Spleen (tissue), 11 donors: Measurements from ENCODE around the gene NAB1. TPM values are rescaled to one million over a fixed set of nuclear protein-coding genes. Genes with fewer than 3 reads are reported as not detected.
"Not testable (repeated sequence)": the region's sequence is repeated elsewhere in the genome, so short reads cannot be mapped to it uniquely, and the experiment has no call there.

Experiments
- DNase-seq: peaks from one replicate; pipeline ENCODE4 v3.0.0-alpha.2; 2020
- H3K27ac ChIP-seq, 8 donors: fragments of 200-600 bp; sonication (generic) in 7 of 8; 1 replicate in 4 of 8; 2 replicates in 4 of 8; pipeline versions ENCODE4 v1.5.0 to v1.8.0; 2016 to 2021; ENCODE audit warnings: inconsistent platforms in 4 of 8, mild to moderate bottlenecking in 4 of 8, moderate library complexity in 1 of 8
- H3K27me3 ChIP-seq, 7 donors: fragments of 200-600 bp; sonication (generic) in 6 of 7; replicated peaks in 1 of 7; 1 replicate in 4 of 7; 2 replicates in 3 of 7; pipeline versions ENCODE4 v1.5.0 to v1.8.0; 2016 to 2021; ENCODE audit warnings: inconsistent platforms in 3 of 7, mild to moderate bottlenecking in 1 of 7
- H3K36me3 ChIP-seq, 6 donors: fragments of 200-600 bp; sonication (generic) in 5 of 6; 1 replicate in 4 of 6; 2 replicates in 2 of 6; pipeline versions ENCODE4 v1.5.0 to v1.8.0; 2016 to 2021; ENCODE audit warnings: inconsistent platforms in 2 of 6
- H3K4me1 ChIP-seq, 6 donors: fragments of 200-600 bp; sonication (generic) in 5 of 6; 1 replicate in 3 of 6; 2 replicates in 3 of 6; pipeline versions ENCODE4 v1.5.0 to v1.8.0; 2016 to 2021; ENCODE audit warnings: inconsistent platforms in 3 of 6
- H3K4me3 ChIP-seq, 8 donors: fragments of 200-600 bp; sonication (generic) in 7 of 8; 1 replicate in 4 of 8; 2 replicates in 4 of 8; pipeline versions ENCODE4 v1.5.0 to v1.8.0; 2016 to 2021; ENCODE audit warnings: inconsistent platforms in 4 of 8, mild to moderate bottlenecking in 4 of 8, moderate library complexity in 2 of 8
- H3K9me3 ChIP-seq, 8 donors: fragments of 200-600 bp; sonication (generic) in 7 of 8; 1 replicate in 4 of 8; 2 replicates in 4 of 8; pipeline versions ENCODE4 v1.5.0 to v1.8.0; 2016 to 2021; ENCODE audit warnings: inconsistent platforms in 4 of 8
- CTCF ChIP-seq, 11 experiments: fragments of 200-600 bp in 7 of 11; fragments of 450-650 bp in 4 of 11; sonication (generic) in 4 of 11; IDR thresholded peaks in 8 of 11; conservative IDR thresholded peaks in 3 of 11; 1 replicate in 7 of 11; 2 replicates in 4 of 11; pipeline versions ENCODE4 v1.4.0 to v1.8.0; 2016 to 2021; ENCODE audit warnings: antibody characterized with exemption in 11 of 11, inconsistent platforms in 4 of 11, mild to moderate bottlenecking in 1 of 11
- POLR2A ChIP-seq, 3 donors: fragments of 450-650 bp; IDR thresholded peaks; one replicate each; pipeline ENCODE4 v1.5.1; 2017; ENCODE audit warnings: antibody characterized with exemption in 3 of 3, mild to moderate bottlenecking in 1 of 3
- POLR2AphosphoS5 ChIP-seq, 3 donors: sonication (generic); formaldehyde crosslinking; IDR thresholded peaks; one replicate each; pipeline ENCODE4 v1.5.1; 2017; ENCODE audit warnings: antibody characterized with exemption in 3 of 3
- WGBS, 5 donors: extraction: QIAGEN DNeasy Blood & Tissue Kit in 3 of 5; methylation state at CpG; one replicate each; pipeline versions ENCODE4 v1.1.5 to v1.1.7; 2013 to 2018; 5-methylcytosine and 5-hydroxymethylcytosine counted together
- intact Hi-C: fragments of 100-400 bp; cut with DNase I; formaldehyde crosslinking; loops from one replicate; pipeline ENCODE4 v1.15.0; 2023; ENCODE audit warnings: low total_unique reads
- polyA plus RNA-seq, 3 donors: library from polyadenylated mRNA; stranded (reverse); fragments of 200-250 nt; gene quantifications; one replicate each; pipeline ENCODE4 v1.2.1, GENCODE V29; 2013
- total RNA-seq, 7 donors: library from RNA; depleted of rRNA in 3 of 7; stranded (reverse); fragments of >200 nt in 3 of 7; fragmentation: NEBNext Ultra II Directional in 4 of 7; extraction: Animal tissue kit (Norgen Biotek cat#: 25700) in 4 of 7; gene quantifications; one replicate each; pipeline versions ENCODE4 v1.1.0 to v1.2.1, GENCODE V29; 2016 to 2021
- donor health status: healthy with polysubstance abuse.
- donor health status: DM: no; HTN: no; CAD: no; lungs with moderate emphysema.
- donor health status: DM: no; HTN: no; CAD: no.
- donor health status: Bipolar disorder and iron deficiency.
- donor health status: healthy.
- donor health status: DM: no; HTN: no; CAD: no.
- donor health status: DM: yes; HTN: yes; CAD: no.

Gene NAB1
- total and polyA plus RNA-seq, 10 donors, result 8.8 to 44.7 (median 27.9) TPM

GRCh38 chr2:190603374-190603773 is 45.5 kb upstream of the NAB1 start:
- H3K4me1 ChIP-seq, result peaks cover 0 to 6% (median 0%) of the 10 kb centered on the region in 6 donors
- TF ChIP-seq POLR2A (IDR thresholded peaks at IDR 0.05) (no peak), CTCF (IDR thresholded peaks at IDR 0.05 in 8 of 11, conservative IDR thresholded peaks at IDR 0.05 in 3 of 11) (no peak), POLR2AphosphoS5 (IDR thresholded peaks at IDR 0.05) (no peak)
- no peak overlapping the region for H3K4me3 ChIP-seq
- H3K27me3 ChIP-seq, result no peaks in the 10 kb centered on the region
- DNase-seq, result no peak
- WGBS, 5 donors, result 64 to 80% (median 70%) methylated on average over 5 of the region's 5 CpGs
- no peaks in the 10 kb centered on the region for H3K9me3 ChIP-seq
- intact Hi-C loops, result no loop called here
- no peaks in the 10 kb centered on the region for H3K36me3 ChIP-seq
- H3K27ac ChIP-seq, result no peak overlapping the region

DNA sequence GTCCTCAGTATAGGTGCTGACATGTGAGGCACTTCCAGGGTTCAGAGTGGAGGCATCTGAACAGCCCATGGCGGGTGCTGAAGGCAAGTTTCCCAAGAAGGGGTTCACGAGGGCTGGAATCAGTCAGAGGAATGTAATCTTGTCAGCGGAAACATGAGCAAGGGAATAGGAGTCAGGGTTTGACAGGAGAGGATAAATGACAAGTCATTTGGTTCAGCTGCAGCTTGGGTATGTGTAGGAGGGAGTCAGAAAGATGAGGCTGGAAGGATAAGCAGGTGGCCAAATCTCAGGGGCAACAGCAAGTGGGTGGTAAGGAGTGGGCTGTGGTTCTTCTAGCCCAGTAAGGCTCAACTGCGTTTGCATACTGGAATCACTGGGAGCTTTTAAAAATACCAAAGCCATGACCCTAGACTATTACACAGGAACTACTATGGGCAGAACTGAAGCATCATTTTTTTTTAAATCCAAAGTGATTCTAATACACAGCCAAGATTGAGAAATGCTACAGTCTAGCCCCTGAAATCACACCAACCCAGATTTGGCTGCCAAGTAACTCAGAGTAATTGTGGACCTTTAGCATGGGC is 41.8 kb upstream of the NAB1 start:
- Histone ChIP-seq H3K27me3 (no peaks in the 10 kb centered on the region), H3K9me3 (peaks cover 0 to 3% (median 0%) of the 10 kb centered on the region in 8 donors), H3K4me1 (peaks cover 0 to 5% (median 0%) of the 10 kb centered on the region in 6 donors), H3K27ac (no peak overlapping the region), H3K36me3 (no peaks in the 10 kb centered on the region), H3K4me3 (no peak overlapping the region)
- no peak for TF ChIP-seq POLR2A (IDR thresholded peaks at IDR 0.05)
- TF ChIP-seq CTCF (IDR thresholded peaks at IDR 0.05 in 8 of 11, conservative IDR thresholded peaks at IDR 0.05 in 3 of 11), result no peak
- TF ChIP-seq POLR2AphosphoS5 (IDR thresholded peaks at IDR 0.05), result no peak
- 55 to 82% (median 72%) methylated on average over 4 of the region's 4 CpGs for WGBS, 5 donors
- intact Hi-C loops, result no loop called here
- no peak for DNase-seq

GRCh38 chr2:190607657-190608357 is 41.1 kb upstream of the NAB1 start:
- intact Hi-C loops, result no loop called here
- 78 to 86% (median 82%) methylated on average over 11 of the region's 11 CpGs for WGBS, 5 donors
- Histone ChIP-seq H3K9me3 (peaks cover 0 to 3% (median 0%) of the 10 kb centered on the region in 8 donors), H3K4me1 (peaks cover 0 to 5% (median 0%) of the 10 kb centered on the region in 6 donors), H3K4me3 (no peak overlapping the region), H3K27ac (no peak overlapping the region), H3K27me3 (no peaks in the 10 kb centered on the region), H3K36me3 (no peaks in the 10 kb centered on the region)
- no peak for TF ChIP-seq POLR2AphosphoS5 (IDR thresholded peaks at IDR 0.05)
- no peak for TF ChIP-seq CTCF (IDR thresholded peaks at IDR 0.05 in 8 of 11, conservative IDR thresholded peaks at IDR 0.05 in 3 of 11)
- no peak for TF ChIP-seq POLR2A (IDR thresholded peaks at IDR 0.05)
- DNase-seq, result no peak

DNA sequence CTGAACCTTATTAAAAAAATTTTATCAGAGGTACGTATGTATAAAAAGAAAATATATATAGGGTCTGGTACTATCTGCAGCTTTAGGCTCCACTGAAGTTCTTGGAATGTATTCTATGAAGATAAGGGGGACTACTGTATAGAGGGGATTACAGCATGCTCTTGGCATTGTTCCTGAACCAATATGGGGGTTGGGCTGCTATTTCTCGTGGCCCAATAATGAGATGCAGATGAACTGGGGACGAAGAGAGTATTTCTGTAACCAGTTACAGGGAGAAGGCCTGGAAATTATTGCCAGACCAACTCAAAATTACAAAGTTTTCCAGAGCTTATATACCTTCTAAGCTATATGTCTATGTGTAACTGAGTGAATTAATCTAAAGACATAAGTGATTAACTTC is 40.0 kb upstream of the NAB1 start:
- 88 to 97% (median 92%) methylated on average over 3 of the region's 3 CpGs for WGBS, 5 donors

GRCh38 chr2:190609397-190609796 is 39.5 kb upstream of the NAB1 start:
- H3K27me3 ChIP-seq, H3K27ac ChIP-seq, H3K4me3 ChIP-seq, intact Hi-C loops, H3K4me1 ChIP-seq, H3K36me3 ChIP-seq, H3K9me3 ChIP-seq, DNase-seq: not testable (repeated sequence)
- 93 to 100% (median 96%) methylated on average over 1 of the region's 1 CpG for WGBS, 5 donors

More for the DNA sequence above, 40.0 kb upstream of the NAB1 start:
- H3K4me1 ChIP-seq, H3K9me3 ChIP-seq, H3K4me3 ChIP-seq, H3K36me3 ChIP-seq, DNase-seq, H3K27ac ChIP-seq, intact Hi-C loops, H3K27me3 ChIP-seq: not testable (repeated sequence)

GRCh38 chr2:190610528-190610927 is 38.4 kb upstream of the NAB1 start:
- H3K36me3 ChIP-seq, intact Hi-C loops, H3K9me3 ChIP-seq, H3K4me3 ChIP-seq, H3K27ac ChIP-seq, DNase-seq, H3K27me3 ChIP-seq, H3K4me1 ChIP-seq: not testable (repeated sequence)
- 95 to 97% (median 96%) methylated on average over 2 of the region's 2 CpGs for WGBS, 5 donors
